Activated CD4-positive, alpha-beta T cell treated with anti-CD3 and anti-CD28 coated beads, Interleukin-2, amount 10 ng/mL, durations not matched to agents 24 days and 14 days (primary cell): ENCODE measurements around the gene CENPM. TPM values are rescaled to one million over a fixed set of nuclear protein-coding genes. Genes with fewer than 3 reads are reported as not detected.
"Not testable (repeated sequence)": the region's sequence is repeated elsewhere in the genome, so short reads cannot be mapped to it uniquely, and the experiment has no call there.

Experiments
- DNase-seq: peaks from one replicate; pipeline ENCODE4 v3.0.0; 2022
- H3K27ac Mint-ChIP-seq: one replicate; pipeline ENCODE4 v1.8.0; 2022; ENCODE audit warnings: mild to moderate bottlenecking, mixed read lengths
- H3K27me3 Mint-ChIP-seq: one replicate; pipeline ENCODE4 v1.8.0; 2022; ENCODE audit warnings: mixed read lengths
- H3K36me3 Mint-ChIP-seq: one replicate; pipeline ENCODE4 v1.8.0; 2022; ENCODE audit warnings: low read depth, mild to moderate bottlenecking, mixed read lengths
- H3K4me1 Mint-ChIP-seq: one replicate; pipeline ENCODE4 v1.8.0; 2021; ENCODE audit warnings: mixed read lengths
- H3K4me3 Mint-ChIP-seq: one replicate; pipeline ENCODE4 v1.8.0; 2022; ENCODE audit warnings: mild to moderate bottlenecking, moderate library complexity, mixed read lengths
- H3K9me3 Mint-ChIP-seq: one replicate; pipeline ENCODE4 v1.8.0; 2021; ENCODE audit warnings: mixed read lengths
- intact Hi-C: fragments of 100-400 bp; cut with micrococcal nuclease; formaldehyde crosslinking; loops from one replicate; pipeline ENCODE4 v1.15.1; 2023
- total RNA-seq: library from RNA; stranded (reverse); gene quantifications from 2 replicates; pipeline ENCODE4 v1.2.3, GENCODE V29; 2022

Gene CENPM
- total RNA-seq, 1 donor from 2014 or later, result 88.6 TPM

GRCh38 chr22:41949297-41949965, 2.5 kb upstream of the CENPM start:
- Mint-ChIP-seq H3K36me3 (peaks cover 11% of the 10 kb centered on the region), H3K4me1 (peaks cover 32% of the 10 kb centered on the region), H3K9me3 (no peaks in the 10 kb centered on the region), H3K27ac (peak overlapping the region; percentile 31), H3K27me3 (no peaks in the 10 kb centered on the region), H3K4me3 (no peak overlapping the region)
- intact Hi-C loops, result no loop called here
- DNase-seq, result no peak

- H3K4me3 Mint-ChIP-seq, H3K27me3 Mint-ChIP-seq, intact Hi-C loops, DNase-seq, H3K9me3 Mint-ChIP-seq: not testable (repeated sequence)
- Mint-ChIP-seq H3K27ac (peak overlapping the region; percentile 31), H3K4me1 (peaks cover 33% of the 10 kb centered on the region), H3K36me3 (peaks cover 14% of the 10 kb centered on the region)
Measured at GRCh38 chr22:41948928-41949296, 2.0 kb upstream of the CENPM start.

- DNase-seq, result no peak
- Mint-ChIP-seq H3K4me3 (peak overlapping the region; percentile 94), H3K27me3 (no peaks in the 10 kb centered on the region), H3K27ac (peak overlapping the region; percentile 41), H3K4me1 (peaks cover 41% of the 10 kb centered on the region), H3K9me3 (no peaks in the 10 kb centered on the region), H3K36me3 (peaks cover 16% of the 10 kb centered on the region)
- intact Hi-C loops, result no loop called here
Measured at GRCh38 chr22:41948142-41948541, 1.2 kb upstream of the CENPM start.

GRCh38 chr22:41947424-41948080, 600 bp upstream of the CENPM start:
- H3K4me1 Mint-ChIP-seq, result peaks cover 45% of the 10 kb centered on the region
- H3K27me3 Mint-ChIP-seq, result no peaks in the 10 kb centered on the region
- DNase-seq, result no peak
- H3K27ac Mint-ChIP-seq, result peak overlapping the region; percentile 94
- H3K9me3 Mint-ChIP-seq, result no peaks in the 10 kb centered on the region
- peak overlapping the region; percentile 94 for H3K4me3 Mint-ChIP-seq
- peaks cover 22% of the 10 kb centered on the region for H3K36me3 Mint-ChIP-seq
- intact Hi-C loops, result loop anchor here (2.0 kb wide), 3 partner anchors 123 to 497 kb away; partner anchors contain the start of genes NAGA and SNU13

- H3K27ac Mint-ChIP-seq, result peak overlapping the region; percentile 93
Measured at GRCh38 chr22:41943661-41944209, 3.2 kb downstream of the CENPM start.

GRCh38 chr22:41940832-41941765, 5.9 kb downstream of the CENPM start:
- peaks cover 2% of the 10 kb centered on the region for H3K27me3 Mint-ChIP-seq
- H3K4me1 Mint-ChIP-seq, result peaks cover 51% of the 10 kb centered on the region
- DNase-seq, result peak; percentile 96
- H3K36me3 Mint-ChIP-seq, result peaks cover 60% of the 10 kb centered on the region
- peak overlapping the region; percentile 100 for H3K27ac Mint-ChIP-seq
- H3K9me3 Mint-ChIP-seq, result no peaks in the 10 kb centered on the region
- H3K4me3 Mint-ChIP-seq, result peak overlapping the region; percentile 86
- intact Hi-C loops, result loop anchor here (1.0 to 2.0 kb wide), 10 partner anchors 14 to 275 kb away; partner anchors contain the start of genes SREBF2 and TNFRSF13C

More at GRCh38 chr22:41943661-41944209, 3.2 kb downstream of the CENPM start:
- peaks cover 48% of the 10 kb centered on the region for H3K36me3 Mint-ChIP-seq
- no peaks in the 10 kb centered on the region for H3K9me3 Mint-ChIP-seq
- peak overlapping the region; percentile 62 for H3K4me3 Mint-ChIP-seq
- intact Hi-C loops, result no loop called here
- peaks cover 64% of the 10 kb centered on the region for H3K4me1 Mint-ChIP-seq
- DNase-seq, result no peak
- H3K27me3 Mint-ChIP-seq, result peaks cover 2% of the 10 kb centered on the region

- H3K9me3 Mint-ChIP-seq, result no peaks in the 10 kb centered on the region
- peak overlapping the region; percentile 86 for H3K4me3 Mint-ChIP-seq
- DNase-seq, result peak; percentile 98
- intact Hi-C loops, result loop anchor here (1.0 to 2.0 kb wide), 6 partner anchors 13 to 193 kb away; partner anchors contain the start of genes SREBF2 and TNFRSF13C
- H3K27me3 Mint-ChIP-seq, result peaks cover 2% of the 10 kb centered on the region
- H3K27ac Mint-ChIP-seq, result peak overlapping the region; percentile 100
- peaks cover 45% of the 10 kb centered on the region for H3K4me1 Mint-ChIP-seq
- peaks cover 56% of the 10 kb centered on the region for H3K36me3 Mint-ChIP-seq
Measured at GRCh38 chr22:41939981-41940831, 6.7 kb downstream of the CENPM start.

GRCh38 chr22:41936894-41937169, 10.1 kb downstream of the CENPM start:
- Mint-ChIP-seq H3K36me3 (peaks cover 39% of the 10 kb centered on the region), H3K4me3 (no peak overlapping the region), H3K27ac (no peak overlapping the region)

GRCh38 chr22:41935509-41935908, 11.4 kb downstream of the CENPM start:
- H3K9me3 Mint-ChIP-seq, result no peaks in the 10 kb centered on the region
- no peak overlapping the region for H3K27ac Mint-ChIP-seq
- DNase-seq, result no peak
- no peak overlapping the region for H3K4me3 Mint-ChIP-seq
- H3K4me1 Mint-ChIP-seq, result peaks cover 15% of the 10 kb centered on the region
- intact Hi-C loops, result no loop called here
- H3K27me3 Mint-ChIP-seq, result peaks cover 2% of the 10 kb centered on the region
- peaks cover 26% of the 10 kb centered on the region for H3K36me3 Mint-ChIP-seq

More at GRCh38 chr22:41936894-41937169, 10.1 kb downstream of the CENPM start:
- intact Hi-C loops, result no loop called here
- DNase-seq, result no peak
- peaks cover 27% of the 10 kb centered on the region for H3K4me1 Mint-ChIP-seq
- H3K27me3 Mint-ChIP-seq, result peaks cover 2% of the 10 kb centered on the region
- H3K9me3 Mint-ChIP-seq, result no peaks in the 10 kb centered on the region

- Mint-ChIP-seq H3K36me3 (peaks cover 23% of the 10 kb centered on the region), H3K27me3 (no peaks in the 10 kb centered on the region), H3K9me3 (no peaks in the 10 kb centered on the region), H3K4me3 (no peak overlapping the region), H3K27ac (no peak overlapping the region), H3K4me1 (peaks cover 10% of the 10 kb centered on the region)
- DNase-seq, result no peak
- intact Hi-C loops, result no loop called here
Measured at GRCh38 chr22:41935015-41935351, 12.0 kb downstream of the CENPM start.

GRCh38 chr22:41934284-41935014, 12.5 kb downstream of the CENPM start:
- Mint-ChIP-seq H3K36me3 (peaks cover 19% of the 10 kb centered on the region), H3K27ac (no peak overlapping the region)

GRCh38 chr22:41933411-41934177, 13.4 kb downstream of the CENPM start:
- no peak overlapping the region for H3K4me3 Mint-ChIP-seq
- peaks cover 16% of the 10 kb centered on the region for H3K36me3 Mint-ChIP-seq
- H3K9me3 Mint-ChIP-seq, result no peaks in the 10 kb centered on the region
- H3K27me3 Mint-ChIP-seq, result no peaks in the 10 kb centered on the region
- intact Hi-C loops, result no loop called here
- DNase-seq, result no peak
- no peak overlapping the region for H3K27ac Mint-ChIP-seq
- peaks cover 9% of the 10 kb centered on the region for H3K4me1 Mint-ChIP-seq

More at GRCh38 chr22:41934284-41935014, 12.5 kb downstream of the CENPM start:
- no peaks in the 10 kb centered on the region for H3K27me3 Mint-ChIP-seq
- DNase-seq, result no peak
- H3K4me3 Mint-ChIP-seq, result no peak overlapping the region
- peaks cover 5% of the 10 kb centered on the region for H3K4me1 Mint-ChIP-seq
- intact Hi-C loops, result no loop called here
- no peaks in the 10 kb centered on the region for H3K9me3 Mint-ChIP-seq
